Panc1 (cell line): ENCODE data around the gene WRAP73.

ENCODE experiments used
- CTCF ChIP-seq: fragments of 450-650 bp; IDR thresholded peaks from 2 replicates; pipeline ENCODE4 v1.5.1; 2017; ENCODE audit warnings: mild to moderate bottlenecking
- POLR2AphosphoS5 ChIP-seq: IDR thresholded peaks from 2 replicates; pipeline ENCODE4 v1.6.1; 2012; ENCODE audit warnings: mild to moderate bottlenecking, low read depth, low read length, moderate library complexity
- REST ChIP-seq, 2 experiments: IDR thresholded peaks; 2 replicates each; pipeline ENCODE4 v1.6.1; 2011 to 2012; ENCODE audit warnings: low read depth in 2 of 2, control low read depth in 1 of 2, low read length in 1 of 2, mild to moderate bottlenecking in 1 of 2, moderate library complexity in 1 of 2; ENCODE audit not compliant: insufficient read depth in 1 of 2

GRCh38 chr1:3657578-3658230 lies 7.8 kb upstream of the WRAP73 start:
- TF ChIP-seq CTCF (no peak), REST (IDR thresholded peaks at IDR 0.05; ENCODE audit: insufficient read depth in 1 of 2, low read depth in 2 of 2, low read length in 1 of 2) (no peak), POLR2AphosphoS5 (no peak)
